GM12878 (cell line): ENCODE measurements around the gene DDX52.

Experiments used
- CBX5 ChIP-seq: sonication (generic); IDR thresholded peaks from 2 replicates; pipeline ENCODE4 v1.6.1; 2016; ENCODE audit warnings: low read depth, moderate library complexity, mild to moderate bottlenecking, inconsistent platforms
- JUND ChIP-seq: IDR thresholded peaks from 2 replicates; pipeline ENCODE4 v1.6.1; 2012; ENCODE audit warnings: low read depth, mild to moderate bottlenecking, low read length, improper control_type of control experiment, moderate library complexity
- STAT1 ChIP-seq: fragments of 450-650 bp; conservative IDR thresholded peaks from 2 replicates; pipeline ENCODE4 v1.6.1; 2014; ENCODE audit warnings: antibody characterized with exemption, mild to moderate bottlenecking
- TF ChIP-seq, protein P1 (sequence below), 3 experiments: IDR thresholded peaks in 2 of 3; conservative IDR thresholded peaks in 1 of 3; 2 replicates each; pipeline ENCODE4 v1.5.1; 2011; ENCODE audit warnings: low read depth in 3 of 3, low read length in 3 of 3, mild to moderate bottlenecking in 3 of 3, control low read depth in 2 of 3, moderate library complexity in 2 of 3, inconsistent platforms in 1 of 3, mixed read lengths in 1 of 3; ENCODE audit not compliant: control insufficient read depth in 2 of 3, insufficient read depth in 1 of 3; ENCODE audit errors: extremely low read depth in 1 of 3
- TF ChIP-seq, protein P2 (sequence below): IDR thresholded peaks from 2 replicates; pipeline ENCODE4 v1.6.1; 2012; ENCODE audit warnings: mild to moderate bottlenecking, low read depth, low read length

DNA sequence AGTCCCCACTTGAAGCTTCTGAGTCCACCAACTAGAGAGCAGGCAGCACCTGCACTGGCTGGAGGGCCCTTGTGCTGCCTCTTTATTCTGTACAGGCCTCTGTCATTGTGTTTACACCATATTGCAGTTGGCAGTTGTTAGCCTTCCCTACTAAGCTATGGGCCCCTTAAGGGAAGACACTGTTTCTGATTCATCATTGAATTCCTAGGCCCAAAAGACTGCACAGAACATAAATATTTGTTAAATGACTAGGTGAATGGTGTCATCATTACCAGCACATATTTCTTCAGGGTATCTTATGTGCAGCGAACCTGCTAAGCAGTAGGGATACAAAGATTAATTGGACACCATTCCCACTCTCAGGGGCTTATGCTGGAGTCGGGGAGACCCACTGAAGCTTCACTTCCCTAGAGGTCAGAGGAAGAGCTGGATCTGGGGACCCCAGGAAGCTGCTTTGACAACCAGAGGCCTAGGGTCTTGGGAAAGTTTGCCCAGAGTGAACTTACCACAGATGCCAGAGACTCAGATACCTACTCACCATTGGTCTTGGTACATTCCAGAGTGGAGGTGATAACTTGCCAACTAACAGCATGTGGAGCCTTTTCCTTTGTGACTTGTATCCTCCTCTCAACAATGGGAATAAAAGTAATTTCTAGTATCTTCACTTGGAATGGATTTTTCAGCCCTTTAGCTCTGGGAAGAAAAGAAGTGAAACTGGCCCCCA is 28.7 kb upstream of the DDX52 start:
- TF ChIP-seq, protein P1, sequence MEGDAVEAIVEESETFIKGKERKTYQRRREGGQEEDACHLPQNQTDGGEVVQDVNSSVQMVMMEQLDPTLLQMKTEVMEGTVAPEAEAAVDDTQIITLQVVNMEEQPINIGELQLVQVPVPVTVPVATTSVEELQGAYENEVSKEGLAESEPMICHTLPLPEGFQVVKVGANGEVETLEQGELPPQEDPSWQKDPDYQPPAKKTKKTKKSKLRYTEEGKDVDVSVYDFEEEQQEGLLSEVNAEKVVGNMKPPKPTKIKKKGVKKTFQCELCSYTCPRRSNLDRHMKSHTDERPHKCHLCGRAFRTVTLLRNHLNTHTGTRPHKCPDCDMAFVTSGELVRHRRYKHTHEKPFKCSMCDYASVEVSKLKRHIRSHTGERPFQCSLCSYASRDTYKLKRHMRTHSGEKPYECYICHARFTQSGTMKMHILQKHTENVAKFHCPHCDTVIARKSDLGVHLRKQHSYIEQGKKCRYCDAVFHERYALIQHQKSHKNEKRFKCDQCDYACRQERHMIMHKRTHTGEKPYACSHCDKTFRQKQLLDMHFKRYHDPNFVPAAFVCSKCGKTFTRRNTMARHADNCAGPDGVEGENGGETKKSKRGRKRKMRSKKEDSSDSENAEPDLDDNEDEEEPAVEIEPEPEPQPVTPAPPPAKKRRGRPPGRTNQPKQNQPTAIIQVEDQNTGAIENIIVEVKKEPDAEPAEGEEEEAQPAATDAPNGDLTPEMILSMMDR (IDR thresholded peaks at IDR 0.05 in 2 of 3, conservative IDR thresholded peaks at IDR 0.05 in 1 of 3; ENCODE audit: control insufficient read depth in 2 of 3, extremely low read depth in 1 of 3, insufficient read depth in 1 of 3, low read depth in 3 of 3, low read length in 3 of 3) = no peak
- TF ChIP-seq, protein P2, sequence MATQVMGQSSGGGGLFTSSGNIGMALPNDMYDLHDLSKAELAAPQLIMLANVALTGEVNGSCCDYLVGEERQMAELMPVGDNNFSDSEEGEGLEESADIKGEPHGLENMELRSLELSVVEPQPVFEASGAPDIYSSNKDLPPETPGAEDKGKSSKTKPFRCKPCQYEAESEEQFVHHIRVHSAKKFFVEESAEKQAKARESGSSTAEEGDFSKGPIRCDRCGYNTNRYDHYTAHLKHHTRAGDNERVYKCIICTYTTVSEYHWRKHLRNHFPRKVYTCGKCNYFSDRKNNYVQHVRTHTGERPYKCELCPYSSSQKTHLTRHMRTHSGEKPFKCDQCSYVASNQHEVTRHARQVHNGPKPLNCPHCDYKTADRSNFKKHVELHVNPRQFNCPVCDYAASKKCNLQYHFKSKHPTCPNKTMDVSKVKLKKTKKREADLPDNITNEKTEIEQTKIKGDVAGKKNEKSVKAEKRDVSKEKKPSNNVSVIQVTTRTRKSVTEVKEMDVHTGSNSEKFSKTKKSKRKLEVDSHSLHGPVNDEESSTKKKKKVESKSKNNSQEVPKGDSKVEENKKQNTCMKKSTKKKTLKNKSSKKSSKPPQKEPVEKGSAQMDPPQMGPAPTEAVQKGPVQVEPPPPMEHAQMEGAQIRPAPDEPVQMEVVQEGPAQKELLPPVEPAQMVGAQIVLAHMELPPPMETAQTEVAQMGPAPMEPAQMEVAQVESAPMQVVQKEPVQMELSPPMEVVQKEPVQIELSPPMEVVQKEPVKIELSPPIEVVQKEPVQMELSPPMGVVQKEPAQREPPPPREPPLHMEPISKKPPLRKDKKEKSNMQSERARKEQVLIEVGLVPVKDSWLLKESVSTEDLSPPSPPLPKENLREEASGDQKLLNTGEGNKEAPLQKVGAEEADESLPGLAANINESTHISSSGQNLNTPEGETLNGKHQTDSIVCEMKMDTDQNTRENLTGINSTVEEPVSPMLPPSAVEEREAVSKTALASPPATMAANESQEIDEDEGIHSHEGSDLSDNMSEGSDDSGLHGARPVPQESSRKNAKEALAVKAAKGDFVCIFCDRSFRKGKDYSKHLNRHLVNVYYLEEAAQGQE = no peak
- TF ChIP-seq JUND (no peak), CBX5 (no peak), STAT1 (no peak)
